ENCODE results near the gene ZNF639.

The ZNF639 gene

GRCh38 chr3:179278932-179279693, 43.7 kb upstream of the ZNF639 start:
- ChIA-PET POLR2A (no interaction called here), CTCF (interaction anchor here (1.3 kb wide), 1 partner anchor 10 kb away, joined by 3 read pairs; no protein-coding TSS in a partner anchor)
- no peak overlapping the region for H3K27ac ChIP-seq (ENCODE audit: extremely low read depth, low read depth, low read length)
- H3K9me3 ChIP-seq (ENCODE audit: control insufficient read depth, insufficient read depth, low read depth, low read length): no peaks in the 10 kb centered on the region
- no peaks in the 10 kb centered on the region for H3K4me1 ChIP-seq (ENCODE audit: control insufficient read depth, insufficient read depth, low read length)
- TF ChIP-seq ZBTB48 (tag by site-specific recombination; IDR thresholded peaks at IDR 0.05) (no peak), ZFP69B (tag by site-specific recombination; IDR thresholded peaks at IDR 0.05) (no peak), ZNF274 (IDR thresholded peaks at IDR 0.05; ENCODE audit: low read length) (no peak), ZNF274 (tag by site-specific recombination; IDR thresholded peaks at IDR 0.05; ENCODE audit: borderline replicate concordance) (no peak), ZNF146 (tag by site-specific recombination; IDR thresholded peaks at IDR 0.05) (no peak)
- H3K36me3 ChIP-seq (ENCODE audit: control insufficient read depth in 2 of 2, insufficient read depth in 1 of 2, low read length in 2 of 2): no peaks in the 10 kb centered on the region
- no peak overlapping the region for H3K4me3 ChIP-seq (ENCODE audit: low read depth, low read length)

DNA sequence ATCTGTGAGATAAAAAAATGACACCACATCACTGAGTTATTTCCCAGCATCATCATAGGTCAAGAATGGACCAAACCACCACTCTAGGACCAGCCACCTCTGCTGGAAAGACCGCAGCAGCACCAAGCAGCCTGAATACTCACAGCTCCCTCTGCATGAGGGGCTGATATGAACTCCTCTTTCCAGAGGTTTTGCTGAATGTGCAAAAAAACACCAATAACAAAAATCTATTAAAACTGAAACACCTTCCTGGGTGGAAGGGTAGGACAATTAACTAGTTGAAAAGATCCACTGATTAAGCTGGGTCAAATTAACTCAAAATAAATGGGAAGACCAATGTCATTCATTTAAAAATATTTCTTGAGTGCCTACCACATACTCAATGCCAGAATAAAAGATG, 43.0 kb upstream of the ZNF639 start:
- Histone ChIP-seq H3K4me1 (ENCODE audit: control insufficient read depth, insufficient read depth, low read length) (no peaks in the 10 kb centered on the region), H3K36me3 (ENCODE audit: control insufficient read depth in 2 of 2, insufficient read depth in 1 of 2, low read length in 2 of 2) (no peaks in the 10 kb centered on the region), H3K4me3 (ENCODE audit: low read depth, low read length) (no peak overlapping the region), H3K27ac (ENCODE audit: extremely low read depth, low read depth, low read length) (no peak overlapping the region), H3K9me3 (ENCODE audit: control insufficient read depth, insufficient read depth, low read depth, low read length) (no peaks in the 10 kb centered on the region)
- ChIA-PET POLR2A (no interaction called here), CTCF (no interaction called here)
- no peak for TF ChIP-seq ZNF121 (tag by site-specific recombination; IDR thresholded peaks at IDR 0.05)
- no peak for TF ChIP-seq ZNF585B (tag by site-specific recombination; IDR thresholded peaks at IDR 0.05)
- no peak for TF ChIP-seq HOXD13 (CRISPR knock-in tag; IDR thresholded peaks at IDR 0.05; ENCODE audit: borderline replicate concordance)
- TF ChIP-seq ZFHX2 (tag by site-specific recombination; conservative IDR thresholded peaks at IDR 0.05): no peak
- TF ChIP-seq ZNF768 (tag by site-specific recombination; IDR thresholded peaks at IDR 0.05): no peak
- TF ChIP-seq ZNF10 (tag by site-specific recombination; IDR thresholded peaks at IDR 0.05): no peak
- no peak for TF ChIP-seq BCL11A (tag by site-specific recombination; IDR thresholded peaks at IDR 0.05; ENCODE audit: low read depth)
- TF ChIP-seq, protein P1, sequence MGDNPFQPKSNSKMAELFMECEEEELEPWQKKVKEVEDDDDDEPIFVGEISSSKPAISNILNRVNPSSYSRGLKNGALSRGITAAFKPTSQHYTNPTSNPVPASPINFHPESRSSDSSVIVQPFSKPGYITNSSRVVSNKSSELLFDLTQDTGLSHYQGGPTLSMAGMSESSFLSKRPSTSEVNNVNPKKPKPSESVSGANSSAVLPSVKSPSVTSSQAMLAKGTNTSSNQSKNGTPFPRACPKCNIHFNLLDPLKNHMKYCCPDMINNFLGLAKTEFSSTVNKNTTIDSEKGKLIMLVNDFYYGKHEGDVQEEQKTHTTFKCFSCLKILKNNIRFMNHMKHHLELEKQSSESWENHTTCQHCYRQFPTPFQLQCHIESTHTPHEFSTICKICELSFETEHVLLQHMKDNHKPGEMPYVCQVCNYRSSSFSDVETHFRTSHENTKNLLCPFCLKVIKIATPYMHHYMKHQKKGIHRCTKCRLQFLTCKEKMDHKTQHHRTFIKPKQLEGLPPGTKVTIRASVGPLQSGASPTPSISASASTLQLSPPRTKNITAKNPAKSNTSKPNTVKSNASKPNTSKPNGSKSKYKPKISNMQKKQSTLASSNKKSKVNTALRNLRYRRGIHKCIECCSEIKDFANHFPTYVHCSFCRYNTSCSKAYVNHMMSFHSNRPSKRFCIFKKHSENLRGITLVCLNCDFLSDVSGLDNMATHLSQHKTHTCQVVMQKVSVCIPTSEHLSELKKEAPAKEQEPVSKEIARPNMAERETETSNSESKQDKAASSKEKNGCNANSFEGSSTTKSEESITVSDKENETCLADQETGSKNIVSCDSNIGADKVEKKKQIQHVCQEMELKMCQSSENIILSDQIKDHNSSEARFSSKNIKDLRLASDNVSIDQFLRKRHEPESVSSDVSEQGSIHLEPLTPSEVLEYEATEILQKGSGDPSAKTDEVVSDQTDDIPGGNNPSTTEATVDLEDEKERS (tag by site-specific recombination; IDR thresholded peaks at IDR 0.05): no peak
- no peak for TF ChIP-seq PRDM2 (tag by site-specific recombination; IDR thresholded peaks at IDR 0.05; ENCODE audit: borderline replicate concordance)
- no peak for TF ChIP-seq ZNF639 (tag by site-specific recombination; IDR thresholded peaks at IDR 0.05)
- TF ChIP-seq, protein P2, sequence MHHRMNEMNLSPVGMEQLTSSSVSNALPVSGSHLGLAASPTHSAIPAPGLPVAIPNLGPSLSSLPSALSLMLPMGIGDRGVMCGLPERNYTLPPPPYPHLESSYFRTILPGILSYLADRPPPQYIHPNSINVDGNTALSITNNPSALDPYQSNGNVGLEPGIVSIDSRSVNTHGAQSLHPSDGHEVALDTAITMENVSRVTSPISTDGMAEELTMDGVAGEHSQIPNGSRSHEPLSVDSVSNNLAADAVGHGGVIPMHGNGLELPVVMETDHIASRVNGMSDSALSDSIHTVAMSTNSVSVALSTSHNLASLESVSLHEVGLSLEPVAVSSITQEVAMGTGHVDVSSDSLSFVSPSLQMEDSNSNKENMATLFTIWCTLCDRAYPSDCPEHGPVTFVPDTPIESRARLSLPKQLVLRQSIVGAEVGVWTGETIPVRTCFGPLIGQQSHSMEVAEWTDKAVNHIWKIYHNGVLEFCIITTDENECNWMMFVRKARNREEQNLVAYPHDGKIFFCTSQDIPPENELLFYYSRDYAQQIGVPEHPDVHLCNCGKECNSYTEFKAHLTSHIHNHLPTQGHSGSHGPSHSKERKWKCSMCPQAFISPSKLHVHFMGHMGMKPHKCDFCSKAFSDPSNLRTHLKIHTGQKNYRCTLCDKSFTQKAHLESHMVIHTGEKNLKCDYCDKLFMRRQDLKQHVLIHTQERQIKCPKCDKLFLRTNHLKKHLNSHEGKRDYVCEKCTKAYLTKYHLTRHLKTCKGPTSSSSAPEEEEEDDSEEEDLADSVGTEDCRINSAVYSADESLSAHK (tag by site-specific recombination; IDR thresholded peaks at IDR 0.05): no peak
- no peak for TF ChIP-seq ZNF521 (tag by site-specific recombination; IDR thresholded peaks at IDR 0.05)
- TF ChIP-seq, protein P3, sequence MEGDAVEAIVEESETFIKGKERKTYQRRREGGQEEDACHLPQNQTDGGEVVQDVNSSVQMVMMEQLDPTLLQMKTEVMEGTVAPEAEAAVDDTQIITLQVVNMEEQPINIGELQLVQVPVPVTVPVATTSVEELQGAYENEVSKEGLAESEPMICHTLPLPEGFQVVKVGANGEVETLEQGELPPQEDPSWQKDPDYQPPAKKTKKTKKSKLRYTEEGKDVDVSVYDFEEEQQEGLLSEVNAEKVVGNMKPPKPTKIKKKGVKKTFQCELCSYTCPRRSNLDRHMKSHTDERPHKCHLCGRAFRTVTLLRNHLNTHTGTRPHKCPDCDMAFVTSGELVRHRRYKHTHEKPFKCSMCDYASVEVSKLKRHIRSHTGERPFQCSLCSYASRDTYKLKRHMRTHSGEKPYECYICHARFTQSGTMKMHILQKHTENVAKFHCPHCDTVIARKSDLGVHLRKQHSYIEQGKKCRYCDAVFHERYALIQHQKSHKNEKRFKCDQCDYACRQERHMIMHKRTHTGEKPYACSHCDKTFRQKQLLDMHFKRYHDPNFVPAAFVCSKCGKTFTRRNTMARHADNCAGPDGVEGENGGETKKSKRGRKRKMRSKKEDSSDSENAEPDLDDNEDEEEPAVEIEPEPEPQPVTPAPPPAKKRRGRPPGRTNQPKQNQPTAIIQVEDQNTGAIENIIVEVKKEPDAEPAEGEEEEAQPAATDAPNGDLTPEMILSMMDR (tag by site-specific recombination; IDR thresholded peaks at IDR 0.05): no peak
- no peak for TF ChIP-seq ZNF223 (tag by site-specific recombination; IDR thresholded peaks at IDR 0.05)
- no peak for TF ChIP-seq ZNF558 (tag by site-specific recombination; IDR thresholded peaks at IDR 0.05)

Measured in HEK293 (cell line).